BJ (cell line): Measurements from ENCODE around the gene PARP15. TPM values are rescaled to one million over a fixed set of nuclear protein-coding genes. Genes with fewer than 3 reads are reported as not detected.

Experiments used
- CTCF ChIA-PET: fragments of 350-600 bp; formaldehyde crosslinking; extraction: SDS; loops from one replicate; lab custom pipeline; 2021; ENCODE audit warnings: antibody characterized with exemption, inconsistent platforms; lab: Yijun Ruan, JAX
- POLR2A ChIA-PET: fragments of 300-600 bp; sonication (Branson Sonifier 250); formaldehyde crosslinking; extraction: SDS; loops from one replicate; lab custom pipeline; 2021; ENCODE audit warnings: antibody characterized with exemption; lab: Charles Lee
- DNase-seq: peaks from one replicate; pipeline ENCODE4 v3.0.0-alpha.2; 2011; ENCODE audit warnings: low read depth
- H3K27me3 ChIP-seq: 2 replicates; pipeline ENCODE4 v1.6.0; 2011; ENCODE audit warnings: low read length; ENCODE audit not compliant: control insufficient read depth, insufficient read depth
- H3K36me3 ChIP-seq: 2 replicates; pipeline ENCODE4 v1.5.1; 2011; ENCODE audit warnings: low read length; ENCODE audit not compliant: control insufficient read depth, insufficient read depth
- H3K4me3 ChIP-seq: 2 replicates; pipeline ENCODE4 v1.5.1; 2011; ENCODE audit warnings: low read depth, mild to moderate bottlenecking, control low read depth, low read length
- polyA plus RNA-seq: library from polyadenylated mRNA; depleted of rRNA; stranded (reverse); fragments of >200 nt; gene quantifications from 2 replicates; pipeline ENCODE4 v1.2.3, GENCODE V29; 2011
- TF ChIP-seq, protein P1 (sequence below): IDR thresholded peaks from 2 replicates; pipeline ENCODE4 v1.5.1; 2011; ENCODE audit warnings: low read depth, mild to moderate bottlenecking, control low read depth, inconsistent platforms, low read length, moderate library complexity; ENCODE audit not compliant: insufficient read depth

PARP15 gene
- polyA plus RNA-seq, 1 experiment: 0.05 TPM

DNA sequence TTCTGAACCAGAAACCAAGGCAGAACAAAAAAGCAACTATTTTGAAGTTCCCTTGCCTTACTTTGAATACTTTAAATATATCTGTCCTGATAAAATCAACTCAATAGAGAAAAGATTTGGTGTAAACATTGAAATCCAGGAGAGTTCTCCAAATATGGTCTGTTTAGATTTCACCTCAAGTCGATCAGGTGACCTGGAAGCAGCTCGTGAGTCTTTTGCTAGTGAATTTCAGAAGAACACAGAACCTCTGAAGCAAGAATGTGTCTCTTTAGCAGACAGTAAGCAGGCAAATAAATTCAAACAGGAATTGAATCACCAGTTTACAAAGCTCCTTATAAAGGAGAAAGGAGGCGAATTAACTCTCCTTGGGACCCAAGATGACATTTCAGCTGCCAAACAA, 8.7 kb upstream of the PARP15 start:
- H3K4me3 ChIP-seq: no peak overlapping the region
- peaks cover 4% of the 10 kb centered on the region; the same call in 1 of the 2 replicates for H3K36me3 ChIP-seq
- TF ChIP-seq, protein P1, sequence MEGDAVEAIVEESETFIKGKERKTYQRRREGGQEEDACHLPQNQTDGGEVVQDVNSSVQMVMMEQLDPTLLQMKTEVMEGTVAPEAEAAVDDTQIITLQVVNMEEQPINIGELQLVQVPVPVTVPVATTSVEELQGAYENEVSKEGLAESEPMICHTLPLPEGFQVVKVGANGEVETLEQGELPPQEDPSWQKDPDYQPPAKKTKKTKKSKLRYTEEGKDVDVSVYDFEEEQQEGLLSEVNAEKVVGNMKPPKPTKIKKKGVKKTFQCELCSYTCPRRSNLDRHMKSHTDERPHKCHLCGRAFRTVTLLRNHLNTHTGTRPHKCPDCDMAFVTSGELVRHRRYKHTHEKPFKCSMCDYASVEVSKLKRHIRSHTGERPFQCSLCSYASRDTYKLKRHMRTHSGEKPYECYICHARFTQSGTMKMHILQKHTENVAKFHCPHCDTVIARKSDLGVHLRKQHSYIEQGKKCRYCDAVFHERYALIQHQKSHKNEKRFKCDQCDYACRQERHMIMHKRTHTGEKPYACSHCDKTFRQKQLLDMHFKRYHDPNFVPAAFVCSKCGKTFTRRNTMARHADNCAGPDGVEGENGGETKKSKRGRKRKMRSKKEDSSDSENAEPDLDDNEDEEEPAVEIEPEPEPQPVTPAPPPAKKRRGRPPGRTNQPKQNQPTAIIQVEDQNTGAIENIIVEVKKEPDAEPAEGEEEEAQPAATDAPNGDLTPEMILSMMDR: no peak
- ChIA-PET CTCF (interaction anchor here (1.6 kb wide), 1 partner anchor 111 kb away, joined by 3 read pairs; no protein-coding TSS in a partner anchor), POLR2A (interaction anchor here (0.6 kb wide), 1 partner anchor 107 kb away, joined by 3 read pairs; no protein-coding TSS in a partner anchor)
- no peak for DNase-seq
- no peaks in the 10 kb centered on the region for H3K27me3 ChIP-seq

DNA sequence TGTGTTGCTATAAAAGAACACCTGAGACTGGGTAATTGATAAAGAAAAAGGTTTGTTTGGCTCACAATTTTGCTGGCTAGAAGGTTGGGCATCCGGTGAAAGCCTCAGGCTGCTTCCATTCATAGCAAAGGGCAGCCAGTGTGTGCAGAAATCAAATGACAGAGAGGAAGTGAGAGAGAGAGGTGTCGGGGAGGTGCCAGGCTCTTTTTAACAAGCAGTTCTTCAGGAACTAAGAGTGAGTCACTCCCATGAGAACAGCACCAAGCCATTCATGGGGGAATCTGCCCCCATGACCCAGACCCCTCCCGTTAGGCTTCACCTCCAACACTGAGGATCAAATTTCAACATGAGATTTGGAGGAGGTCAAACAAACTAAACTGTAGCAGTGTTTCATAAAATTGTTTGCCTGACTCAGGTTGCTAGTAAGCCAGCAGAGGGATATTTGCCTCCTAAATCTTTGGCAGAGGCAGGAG, 4.5 kb upstream of the PARP15 start:
- TF ChIP-seq, protein P1: no peak
- H3K36me3 ChIP-seq: 0 out of 2 replicates have a peak, but pooled peaks cover 2% of the 10 kb centered on the region
- ChIA-PET CTCF (interaction anchor here (2.0 kb wide), 1 partner anchor 12 kb away, joined by 5 read pairs; no protein-coding TSS in a partner anchor), POLR2A (no interaction called here)
- H3K27me3 ChIP-seq: no peaks in the 10 kb centered on the region; the same call in 1 of the 2 replicates
- no peak for DNase-seq
- H3K4me3 ChIP-seq: no peak overlapping the region

DNA sequence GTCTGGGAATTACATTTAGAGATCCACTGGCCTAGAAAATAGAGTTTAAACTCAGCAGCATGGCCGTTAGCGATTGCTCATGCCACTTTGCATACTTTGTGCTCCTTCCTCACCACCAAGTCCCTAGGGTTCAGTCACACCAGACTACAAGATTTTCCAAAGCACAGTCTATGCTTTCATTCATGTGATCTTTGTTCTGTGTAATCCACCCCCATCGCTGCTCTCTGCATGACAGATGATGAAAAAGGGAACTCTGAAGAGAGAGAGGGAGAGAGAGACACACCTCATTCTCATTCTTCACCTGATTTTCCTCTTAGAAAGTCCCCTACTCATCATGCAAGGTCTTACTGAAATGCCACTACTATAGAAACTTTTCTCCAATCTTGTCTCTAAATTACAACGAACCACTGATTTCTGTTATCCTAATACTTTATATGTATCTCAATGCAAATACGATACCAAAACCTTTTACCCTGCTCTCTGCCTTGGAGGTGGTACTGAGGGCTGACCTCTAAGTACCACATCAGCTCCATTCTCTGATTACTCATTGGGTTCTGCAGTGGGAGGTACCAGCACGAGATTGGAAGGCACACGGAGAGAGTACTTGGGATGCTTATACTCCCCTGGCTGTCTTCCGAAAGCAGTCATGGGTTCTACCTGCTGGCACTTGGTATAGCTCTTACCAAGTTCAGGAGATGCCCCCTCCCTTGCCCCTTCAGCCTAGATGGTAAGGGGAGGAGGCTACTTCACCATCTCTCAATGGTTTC, 1.1 kb upstream of the PARP15 start:
- ChIA-PET CTCF (interaction anchor here (0.6 to 0.8 kb wide), 2 partner anchors 8 to 546 kb away, joined by 3 to 4 read pairs; no protein-coding TSS in a partner anchor), POLR2A (no interaction called here)
- H3K27me3 ChIP-seq: no peaks in the 10 kb centered on the region; the same call in 1 of the 2 replicates
- TF ChIP-seq, protein P1: no peak
- H3K36me3 ChIP-seq: 0 out of 2 replicates have a peak, but pooled peaks cover 1% of the 10 kb centered on the region
- DNase-seq: no peak
- H3K4me3 ChIP-seq: no peak overlapping the region

DNA sequence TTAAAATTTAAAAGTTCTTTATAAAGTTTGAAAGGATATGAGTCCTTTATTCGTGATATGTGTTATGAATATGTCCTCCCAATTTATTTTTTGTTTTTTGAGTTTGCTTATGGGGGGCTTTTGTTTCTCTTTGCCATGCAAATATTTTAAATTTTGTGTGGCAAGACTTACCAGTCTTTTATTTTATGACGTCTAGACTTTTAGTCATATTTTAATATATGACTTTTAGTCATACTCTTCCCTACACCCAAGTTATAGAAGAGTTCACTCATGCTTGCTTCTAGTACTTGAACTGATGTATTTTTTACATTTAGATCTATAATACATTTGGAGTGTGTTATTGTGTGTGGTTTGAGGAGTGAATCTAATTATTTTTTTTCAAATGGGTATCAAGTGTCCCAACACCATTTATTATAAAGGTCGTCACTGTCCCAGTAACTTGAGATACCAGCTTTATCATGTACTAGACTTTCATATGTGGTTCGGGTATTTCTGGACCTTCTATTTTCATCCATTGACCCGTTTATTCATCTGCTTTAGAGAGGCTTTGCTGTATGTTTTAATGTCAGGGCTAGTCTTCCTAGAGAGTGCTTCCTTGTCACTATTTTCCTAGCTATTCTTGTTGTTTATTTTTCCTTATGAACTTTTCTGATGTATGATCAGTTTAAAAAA, 755 bp downstream of the PARP15 start:
- Histone ChIP-seq H3K27me3 (no peaks in the 10 kb centered on the region; the same call in 1 of the 2 replicates), H3K36me3 (0 out of 2 replicates have a peak, but pooled peaks cover 1% of the 10 kb centered on the region), H3K4me3 (no peak overlapping the region; the same call in none of the 2 replicates)
- DNase-seq: no peak
- ChIA-PET POLR2A (no interaction called here), CTCF (no interaction called here)
- TF ChIP-seq, protein P1: no peak

DNA sequence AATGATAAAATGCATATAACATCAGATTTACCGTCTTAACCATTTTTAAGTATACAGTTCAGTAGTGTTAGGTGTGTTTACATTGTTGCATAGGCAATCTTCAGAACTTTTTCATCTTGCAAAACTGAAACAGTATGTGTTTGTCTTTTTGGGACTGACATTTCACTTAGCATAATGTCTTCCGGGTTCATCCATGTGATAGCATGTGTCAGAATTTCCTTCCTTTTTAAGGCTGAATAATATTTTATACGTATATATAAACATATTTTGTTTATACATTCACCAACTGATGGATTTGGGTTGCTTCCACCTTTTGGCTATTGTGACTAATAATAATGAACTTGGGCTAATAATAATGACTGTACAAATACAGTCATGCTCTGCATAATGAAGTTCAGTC, 3.0 kb downstream of the PARP15 start:
- no peak for DNase-seq
- ChIA-PET CTCF (no interaction called here), POLR2A (no interaction called here)
- Histone ChIP-seq H3K4me3 (no peak overlapping the region), H3K27me3 (no peaks in the 10 kb centered on the region; the same call in 1 of the 2 replicates), H3K36me3 (no peaks in the 10 kb centered on the region)
- TF ChIP-seq, protein P1: no peak
